Fibroblast of peridontal ligament (primary cell): ENCODE measurements around the gene MARCO.
"Not testable (repeated sequence)": the region's sequence is repeated elsewhere in the genome, so short reads cannot be mapped to it uniquely, and the experiment has no call there.

ENCODE experiments used
- DNase-seq: peaks from one replicate; pipeline ENCODE4 v3.0.0-alpha.2; 2010; ENCODE audit errors: extremely low read depth

MARCO gene

DNA sequence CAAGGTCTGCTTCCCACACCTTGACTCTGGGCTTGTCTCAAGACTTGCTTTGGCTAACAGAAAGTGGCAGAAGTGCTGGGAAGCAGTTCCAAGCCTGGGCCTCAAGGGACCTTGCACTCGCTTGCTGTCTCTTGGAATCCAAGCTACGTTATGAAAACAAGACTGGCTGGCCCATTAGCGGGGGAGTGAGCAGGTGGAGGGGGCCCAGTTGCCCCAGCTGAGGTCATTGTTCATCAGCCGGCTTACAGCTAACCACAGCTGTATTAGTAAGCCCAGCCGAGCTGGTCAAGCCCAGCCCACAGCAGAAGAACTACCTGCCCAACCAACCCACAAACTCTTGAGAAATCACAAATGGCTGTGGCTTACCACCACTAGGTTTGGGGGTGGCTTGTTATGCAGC is 63.1 kb downstream of the MARCO start:
- DNase-seq, result no peak

DNA sequence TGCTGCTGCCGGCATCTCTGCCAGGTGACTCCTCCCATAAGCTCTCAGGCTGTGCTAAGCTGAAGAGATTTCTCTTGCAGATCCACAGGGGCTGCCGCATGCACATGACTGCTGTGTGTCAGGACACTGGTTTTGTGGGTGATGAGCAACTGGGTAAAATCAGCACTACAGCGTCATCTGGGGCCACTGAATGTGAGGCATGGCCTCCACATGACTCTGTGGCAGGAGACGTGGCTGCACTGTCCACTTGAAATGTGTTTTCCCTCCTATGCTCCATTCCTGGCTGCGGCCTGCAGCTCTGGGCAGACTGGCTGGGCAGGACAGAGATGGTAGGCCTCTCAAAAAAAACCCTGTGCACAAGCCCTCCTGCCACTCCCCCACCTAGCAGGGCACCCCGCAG is 63.6 kb downstream of the MARCO start:
- no peak for DNase-seq

DNA sequence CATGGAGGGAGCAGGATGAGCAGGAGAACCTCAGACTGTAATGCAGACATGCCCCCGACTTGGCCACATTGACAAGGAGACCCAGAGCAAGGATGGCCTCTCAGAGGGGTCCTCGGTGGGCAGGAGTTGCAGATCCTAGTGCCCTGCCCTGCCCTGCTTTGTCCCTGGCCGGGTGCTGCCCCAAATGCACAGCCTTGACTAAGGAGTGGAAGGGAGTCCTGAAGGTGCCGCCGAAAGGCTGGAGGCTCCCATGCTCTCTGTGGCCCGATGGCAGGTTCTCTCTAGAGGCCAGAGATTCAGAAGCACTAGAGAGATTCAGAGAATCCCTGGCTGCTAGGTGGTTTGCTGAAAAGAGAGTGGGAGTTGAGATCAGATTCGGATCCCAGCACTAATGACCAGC is 64.4 kb downstream of the MARCO start:
- no peak for DNase-seq

- DNase-seq, result no peak
Measured at GRCh38 chr2:119008108-119008507, 66.1 kb downstream of the MARCO start.

GRCh38 chr2:119009110-119009509 is 67.1 kb downstream of the MARCO start:
- no peak for DNase-seq

GRCh38 chr2:119010336-119010735 is 68.3 kb downstream of the MARCO start:
- no peak for DNase-seq

DNA sequence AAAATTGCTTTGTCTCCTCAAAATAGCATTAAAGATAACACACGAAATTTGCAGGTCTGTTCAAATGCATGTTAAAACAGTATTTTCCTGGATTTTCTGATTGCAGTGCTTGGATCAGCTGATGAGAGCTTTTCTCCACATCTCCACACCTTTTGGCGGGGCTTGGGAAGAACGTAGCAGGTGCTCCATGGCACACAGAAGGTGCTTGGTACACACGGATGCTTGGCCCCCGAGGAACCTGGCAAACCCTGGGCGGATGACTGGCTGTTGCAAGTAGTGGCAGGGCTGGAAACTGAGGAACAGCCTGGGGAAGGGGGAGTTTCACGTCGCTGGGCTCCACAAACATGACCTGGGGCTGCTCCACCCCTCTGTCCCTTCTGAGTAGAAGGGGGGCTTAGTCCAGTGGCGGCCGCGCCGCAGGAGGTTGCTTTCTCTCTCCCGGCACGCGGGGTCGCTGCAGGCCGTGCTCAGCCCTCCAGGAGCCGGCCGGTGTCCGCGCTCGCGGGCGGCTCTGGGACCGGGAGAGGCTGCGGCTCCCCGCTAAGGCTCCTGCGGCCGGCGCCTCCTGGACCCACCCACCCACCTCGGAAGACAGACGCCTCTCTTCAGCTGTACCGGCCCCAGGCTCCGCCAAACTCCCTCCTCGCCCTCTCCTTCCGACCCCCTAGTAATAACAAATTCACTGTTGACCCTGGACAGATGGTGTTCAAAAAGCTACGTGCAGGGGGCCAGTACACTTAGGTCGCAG is 69.3 kb downstream of the MARCO start:
- peak; percentile 17 for DNase-seq

- no peak for DNase-seq
Measured at GRCh38 chr2:119011910-119012209, 69.9 kb downstream of the MARCO start.

DNA sequence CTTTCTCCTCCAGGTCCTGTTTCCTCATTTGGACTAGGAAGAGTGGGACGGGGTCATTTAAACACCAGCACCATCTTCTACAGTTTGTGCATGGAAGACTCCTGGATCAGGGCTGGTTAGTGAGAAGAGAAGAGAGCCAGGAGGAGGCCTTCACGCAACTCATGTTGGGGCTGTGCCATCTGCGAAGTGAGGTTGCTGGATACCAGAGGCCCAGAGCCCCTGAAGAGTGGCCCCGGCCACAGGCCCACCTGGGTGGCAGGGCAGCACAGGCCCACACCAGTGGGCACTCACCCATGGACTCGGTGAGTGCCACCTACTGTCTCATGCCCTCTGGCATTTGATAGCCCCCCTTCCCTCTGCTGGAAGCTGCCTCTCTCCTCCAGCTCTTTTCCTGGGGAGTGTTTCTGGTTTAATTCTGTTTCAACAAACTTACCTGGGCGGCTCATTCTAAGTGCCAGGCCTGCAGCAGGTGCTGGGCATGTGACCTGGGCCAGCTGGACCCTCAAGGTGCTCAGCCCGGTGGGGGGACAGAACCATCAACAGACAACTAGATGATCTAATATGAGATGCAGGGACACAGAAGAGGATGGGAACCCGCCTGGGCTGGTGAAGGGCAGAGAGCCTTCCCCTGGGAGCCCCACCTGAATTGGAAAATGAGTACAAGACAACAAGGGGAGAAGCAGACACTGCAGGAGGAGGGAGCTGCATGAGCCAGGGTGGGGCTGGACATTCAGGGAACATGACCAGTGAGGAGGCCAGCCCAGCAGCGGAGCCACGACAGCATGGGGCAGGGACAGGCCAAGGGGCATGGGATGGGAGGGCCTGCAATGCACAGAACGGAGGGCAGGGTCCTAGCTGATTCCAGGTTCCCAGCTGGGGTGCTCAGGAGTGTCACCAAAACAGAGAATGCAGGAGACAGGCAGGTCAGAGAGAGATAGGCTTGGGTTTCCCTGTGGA is 70.6 kb downstream of the MARCO start:
- no peak for DNase-seq

DNA sequence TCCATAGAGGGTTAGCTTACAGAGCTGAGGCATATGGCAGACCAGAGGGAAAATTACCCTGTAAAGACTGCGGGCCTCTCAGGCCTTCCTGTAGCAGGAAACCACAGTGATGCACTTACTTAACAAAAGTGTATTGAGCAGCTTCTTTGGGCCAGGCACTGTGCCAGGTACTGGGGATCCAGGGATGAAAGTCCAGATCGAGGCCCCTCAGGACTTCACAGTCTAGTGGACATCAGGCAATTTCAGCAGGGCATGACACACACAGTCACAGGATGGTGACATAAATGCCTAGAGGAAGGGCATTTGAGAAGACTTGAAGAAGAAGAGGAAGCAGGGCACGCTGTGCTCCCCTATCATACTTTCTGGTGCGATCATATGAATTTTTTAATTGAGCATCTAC is 71.7 kb downstream of the MARCO start:
- DNase-seq, result no peak

- no peak for DNase-seq
Measured at GRCh38 chr2:119015845-119016244, 73.9 kb downstream of the MARCO start.

- no peak for DNase-seq
Measured at GRCh38 chr2:119019521-119019920, 77.5 kb downstream of the MARCO start.

GRCh38 chr2:119022678-119023077 is 80.7 kb downstream of the MARCO start:
- no peak for DNase-seq

DNA sequence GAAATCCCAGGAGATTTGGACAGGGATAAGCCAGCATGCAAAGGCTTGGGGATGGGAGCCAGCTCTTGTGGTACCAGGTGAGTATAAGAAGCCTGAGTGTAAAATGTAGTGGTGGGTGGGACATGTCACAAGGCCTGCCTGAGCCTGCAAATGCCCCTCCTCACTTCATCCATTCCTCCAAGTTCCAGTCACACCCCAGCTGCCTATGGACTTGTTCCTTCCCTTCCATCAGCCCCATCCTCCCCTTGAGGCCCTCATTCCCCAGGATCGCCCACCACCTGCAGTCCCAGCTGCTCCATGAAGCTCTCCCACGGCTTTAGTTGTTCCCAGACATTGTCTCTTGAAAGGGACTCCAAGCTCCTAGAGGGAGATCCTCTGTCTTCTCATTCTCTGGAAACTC is 81.5 kb downstream of the MARCO start:
- no peak for DNase-seq

- DNase-seq, result no peak
Measured at GRCh38 chr2:119024152-119024551, 82.2 kb downstream of the MARCO start.

GRCh38 chr2:119024568-119024967 is 82.6 kb downstream of the MARCO start:
- DNase-seq, result no peak

DNA sequence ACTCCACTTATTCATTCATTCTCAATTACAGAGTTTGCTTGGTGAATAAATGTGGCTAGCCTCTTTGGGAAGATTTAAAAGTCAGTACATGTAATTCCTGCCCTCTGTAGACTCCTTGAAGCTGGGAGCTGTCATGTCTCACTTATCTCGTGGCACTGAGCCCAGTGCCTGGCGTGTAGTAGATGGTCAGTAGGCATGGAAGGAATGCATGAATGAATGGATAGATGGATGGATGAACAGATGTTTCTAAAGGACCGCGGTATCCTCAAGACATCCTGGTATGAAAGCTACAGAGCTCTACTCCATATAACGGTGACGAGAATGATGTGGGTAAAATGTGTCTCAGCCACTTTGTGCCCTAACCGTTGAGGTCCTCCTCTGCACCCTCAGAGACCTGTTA is 83.0 kb downstream of the MARCO start:
- no peak for DNase-seq

GRCh38 chr2:119025762-119026351 is 83.9 kb downstream of the MARCO start:
- no peak for DNase-seq

- DNase-seq, result no peak
Measured at GRCh38 chr2:119026890-119027289, 84.9 kb downstream of the MARCO start.

GRCh38 chr2:119028327-119029174 is 86.6 kb downstream of the MARCO start:
- peak; percentile 38 for DNase-seq

- DNase-seq, result no peak
Measured at GRCh38 chr2:119029297-119029696, 87.3 kb downstream of the MARCO start.

- not testable (repeated sequence) for DNase-seq
Measured at GRCh38 chr2:119037922-119038321, 95.9 kb downstream of the MARCO start.
